PFSK-1 (cell line): ENCODE measurements around the gene KCND1.

Experiments
- FOXP2 ChIP-seq: optimal IDR thresholded peaks from 2 replicates; pipeline ENCODE3; 2011; ENCODE audit warnings: borderline replicate concordance, control low read depth, inconsistent platforms; ENCODE audit not compliant: insufficient read depth; ENCODE audit errors: extremely low read length, extremely low read depth
- POLR2AphosphoS5 ChIP-seq: IDR thresholded peaks from 2 replicates; pipeline ENCODE4 v1.6.1; 2012; ENCODE audit warnings: low read depth, mild to moderate bottlenecking, control low read depth, low read length, moderate library complexity
- REST ChIP-seq, 2 experiments: IDR thresholded peaks; 2 replicates each; pipeline versions ENCODE4 v1.6.1 to v1.8.0; 2011 to 2012; ENCODE audit warnings: low read depth in 2 of 2, low read length in 2 of 2, control low read depth in 1 of 2, inconsistent platforms in 1 of 2, mild to moderate bottlenecking in 1 of 2, moderate library complexity in 1 of 2; ENCODE audit not compliant: insufficient read depth in 1 of 2
- SIN3A ChIP-seq: IDR thresholded peaks from 2 replicates; pipeline ENCODE4 v1.6.1; 2012; ENCODE audit warnings: mild to moderate bottlenecking, low read length, moderate library complexity, borderline replicate concordance; ENCODE audit not compliant: insufficient read depth
- TAF1 ChIP-seq: IDR thresholded peaks from 2 replicates; pipeline ENCODE4 v1.6.1; 2012; ENCODE audit warnings: low read length, control low read depth, borderline replicate concordance; ENCODE audit not compliant: insufficient read depth

GRCh38 chrX:48976086-48976485, 4.4 kb upstream of the KCND1 start:
- TF ChIP-seq FOXP2 (no peak), POLR2AphosphoS5 (no peak), SIN3A (no peak), REST (IDR thresholded peaks at IDR 0.05; ENCODE audit: insufficient read depth in 1 of 2, low read depth in 2 of 2, low read length in 2 of 2) (no peak), TAF1 (no peak)
